Renal cortical epithelial cell (primary cell): ENCODE measurements around the gene WFDC1. TPM values are rescaled to one million over a fixed set of nuclear protein-coding genes. Genes with fewer than 3 reads are reported as not detected.
A peak's percentile ranks its signal among the peaks of the same experiment; 100 is the strongest.

Experiments used
- DNase-seq: peaks from one replicate; pipeline ENCODE4 v3.0.0-alpha.2; 2011; ENCODE audit warnings: low read depth
- total RNA-seq: library from RNA; depleted of rRNA; stranded (reverse); fragments of >200 nt; gene quantifications from 2 replicates; pipeline ENCODE4 v1.2.3, GENCODE V29; 2014

WFDC1 gene
- total RNA-seq, 1 donor from 2014 or later: 0.05 TPM

- no peak for DNase-seq
These were observed 57.0 kb downstream of the WFDC1 start for GRCh38 chr16:84351630-84352029.

DNA sequence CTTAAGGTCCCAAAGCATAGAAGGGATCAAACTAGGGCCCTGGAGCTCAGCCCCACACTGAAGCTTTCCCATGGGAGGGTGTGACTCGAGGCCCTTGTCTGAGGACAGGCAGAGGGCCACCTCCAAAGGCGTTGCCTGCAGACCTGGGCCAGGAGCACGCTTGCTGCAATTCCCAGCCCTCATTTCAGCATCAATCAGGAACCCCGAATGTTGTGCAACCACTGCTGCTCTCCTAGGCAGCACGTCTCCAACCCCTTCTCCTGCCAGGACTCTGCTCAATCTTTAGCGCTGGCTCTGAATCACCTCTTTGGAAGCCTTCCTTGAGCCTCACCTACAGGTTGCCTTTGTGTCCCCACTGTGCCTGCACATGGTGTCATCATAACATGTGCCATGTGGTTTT, 59.6 kb downstream of the WFDC1 start:
- DNase-seq: no peak

DNA sequence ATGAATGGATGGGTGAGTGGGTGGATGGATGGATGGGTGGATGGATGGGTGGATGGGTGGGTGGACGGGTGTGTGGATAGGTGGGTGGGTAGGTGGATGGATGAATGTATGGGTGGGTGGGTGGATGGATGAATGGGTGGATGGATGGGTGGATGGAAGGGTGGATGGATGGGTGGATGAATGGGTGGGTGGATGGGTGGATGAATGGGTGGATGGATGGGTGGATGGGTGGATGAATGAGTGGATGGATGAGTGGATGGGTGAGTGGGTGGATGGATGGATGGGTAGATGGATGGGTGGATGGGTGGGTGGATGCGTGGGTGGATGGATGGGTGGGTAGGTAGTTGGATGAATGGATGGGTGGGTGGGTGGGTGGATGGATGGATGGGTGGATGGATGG, 60.5 kb downstream of the WFDC1 start:
- no peak for DNase-seq

- DNase-seq: no peak
These were observed 61.5 kb downstream of the WFDC1 start for GRCh38 chr16:84356176-84356575.

- DNase-seq: no peak
These were observed 62.0 kb downstream of the WFDC1 start for GRCh38 chr16:84356591-84357116.

GRCh38 chr16:84357191-84357651, 62.5 kb downstream of the WFDC1 start:
- peak; percentile 73 for DNase-seq

DNA sequence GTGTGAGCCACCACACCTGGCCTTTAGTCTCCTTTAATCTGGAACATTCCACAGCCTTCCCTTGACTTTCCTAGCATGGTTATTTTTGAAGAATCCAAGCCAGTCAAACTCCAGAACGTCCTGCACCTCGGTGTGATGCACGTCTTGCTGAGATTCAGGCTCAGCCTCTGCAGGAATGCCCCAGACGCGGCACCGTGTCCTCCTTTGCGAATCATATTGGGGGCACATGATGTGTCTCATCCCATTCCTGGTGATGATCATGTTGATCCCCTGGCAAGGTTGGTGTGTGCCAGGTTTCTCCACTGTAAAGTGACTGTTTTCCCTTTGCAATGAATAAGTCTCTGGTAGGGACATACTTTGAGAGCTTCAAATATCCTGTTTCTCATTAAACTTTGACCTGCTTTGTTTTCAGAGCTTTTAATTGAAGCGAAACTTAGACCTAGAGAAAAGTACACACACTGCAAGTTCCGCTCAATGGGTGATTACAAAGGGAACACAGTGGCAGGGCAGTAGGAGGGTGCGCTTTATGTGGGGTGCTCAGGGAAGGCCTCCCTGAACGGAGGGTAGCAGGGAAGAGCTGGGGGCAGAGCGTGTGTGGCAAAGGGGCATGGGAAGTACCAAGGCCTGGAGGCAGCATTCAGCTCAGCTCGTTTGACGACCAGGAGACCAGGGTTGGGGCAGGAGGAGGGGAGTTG, 64.1 kb downstream of the WFDC1 start:
- DNase-seq: peak; percentile 49

DNA sequence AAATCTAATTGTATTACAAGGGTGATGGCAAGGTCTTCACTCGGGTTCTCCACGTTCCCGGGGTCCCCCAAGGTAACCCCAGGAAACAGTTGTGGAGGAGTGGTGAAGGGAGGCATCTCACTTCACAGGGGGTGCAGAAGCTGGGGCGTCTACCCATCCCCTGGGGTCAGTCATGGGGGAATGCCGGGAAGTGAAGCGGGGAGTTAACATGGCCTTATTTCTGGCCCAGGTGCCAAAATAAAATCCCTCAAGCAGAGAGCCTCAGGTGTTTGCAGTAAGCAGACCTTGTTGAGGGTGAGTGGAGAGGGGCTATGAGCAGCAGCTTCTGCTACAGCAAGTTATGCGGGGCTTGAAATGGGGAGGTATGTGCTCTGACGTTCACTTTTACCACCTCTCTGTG, 64.6 kb downstream of the WFDC1 start:
- no peak for DNase-seq

DNA sequence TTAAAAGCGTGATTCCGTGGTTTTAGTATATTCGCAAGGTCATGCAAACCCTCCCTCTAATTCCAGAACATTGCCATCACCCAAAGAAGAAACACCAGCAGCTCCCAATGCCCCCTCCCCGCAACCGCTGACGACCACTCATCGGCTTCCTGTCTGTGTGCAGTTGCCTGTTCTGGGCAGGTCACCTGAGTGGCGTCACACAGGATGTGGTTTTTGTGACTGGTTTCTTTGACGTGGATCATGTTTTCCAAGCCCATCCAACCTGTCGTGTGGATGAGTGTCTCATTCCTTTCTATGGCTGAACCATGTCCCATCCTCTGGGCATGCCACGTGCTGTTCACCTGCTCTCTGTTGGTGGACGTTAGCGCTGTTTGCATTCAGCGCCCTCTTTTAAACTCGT, 65.5 kb downstream of the WFDC1 start:
- peak; percentile 71 for DNase-seq

GRCh38 chr16:84360748-84361147, 66.1 kb downstream of the WFDC1 start:
- DNase-seq: no peak

- peak; percentile 81 for DNase-seq
These were observed 66.9 kb downstream of the WFDC1 start for GRCh38 chr16:84361546-84361945.

DNA sequence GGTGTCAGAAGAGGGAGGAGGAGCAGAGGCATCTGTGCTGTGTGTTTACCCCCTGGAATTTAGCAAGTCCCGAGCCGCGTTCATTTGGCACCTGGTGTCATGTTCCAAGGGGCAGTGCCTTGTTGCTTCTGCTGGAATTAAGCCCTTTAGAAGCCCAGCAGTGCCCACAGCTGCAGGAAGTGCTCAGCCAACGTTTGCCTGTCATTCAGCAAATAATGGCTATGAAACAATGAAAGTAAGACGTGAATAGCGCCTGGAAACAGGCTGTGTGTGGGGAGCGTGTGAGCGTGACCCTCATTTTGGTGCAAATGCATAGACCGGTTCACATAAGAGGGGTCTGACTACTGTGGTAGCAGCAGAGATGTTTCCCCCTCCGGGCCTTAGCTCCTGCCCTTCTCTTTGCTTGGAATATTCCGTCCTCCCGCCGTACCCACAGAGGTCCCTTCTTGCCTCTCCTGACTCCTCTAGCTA, 67.8 kb downstream of the WFDC1 start:
- DNase-seq: peak; percentile 22

GRCh38 chr16:84366208-84366607, 71.5 kb downstream of the WFDC1 start:
- no peak for DNase-seq

- DNase-seq: no peak
These were observed 72.6 kb downstream of the WFDC1 start for GRCh38 chr16:84367297-84367680.

DNA sequence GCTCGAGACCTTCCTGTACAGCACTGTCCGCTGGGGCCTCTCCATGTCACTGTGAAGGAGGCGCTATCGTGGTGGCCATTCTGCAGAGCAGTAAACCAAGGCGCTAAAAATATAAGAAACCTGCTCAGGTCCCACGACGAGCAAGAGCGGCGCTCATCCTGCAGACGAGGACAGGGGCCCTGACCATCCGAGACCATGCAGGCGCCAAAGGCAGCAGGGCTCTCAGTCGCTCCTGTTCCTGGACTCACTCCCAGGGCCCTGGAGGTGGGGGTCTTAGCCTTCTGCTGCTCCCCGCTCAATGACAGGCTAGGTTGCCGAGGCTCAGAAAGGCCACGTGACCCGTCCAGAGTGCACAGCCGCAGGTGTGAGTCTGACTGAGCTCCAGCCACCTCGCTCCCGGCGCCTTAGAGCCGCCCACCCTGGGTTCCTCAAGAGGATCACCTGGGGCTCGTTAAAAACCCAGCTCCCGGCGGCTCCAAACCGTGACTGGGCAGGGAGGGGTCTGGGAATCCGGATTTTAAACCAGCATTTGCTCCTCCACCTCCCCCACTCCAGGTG, 73.2 kb downstream of the WFDC1 start:
- DNase-seq: no peak

DNA sequence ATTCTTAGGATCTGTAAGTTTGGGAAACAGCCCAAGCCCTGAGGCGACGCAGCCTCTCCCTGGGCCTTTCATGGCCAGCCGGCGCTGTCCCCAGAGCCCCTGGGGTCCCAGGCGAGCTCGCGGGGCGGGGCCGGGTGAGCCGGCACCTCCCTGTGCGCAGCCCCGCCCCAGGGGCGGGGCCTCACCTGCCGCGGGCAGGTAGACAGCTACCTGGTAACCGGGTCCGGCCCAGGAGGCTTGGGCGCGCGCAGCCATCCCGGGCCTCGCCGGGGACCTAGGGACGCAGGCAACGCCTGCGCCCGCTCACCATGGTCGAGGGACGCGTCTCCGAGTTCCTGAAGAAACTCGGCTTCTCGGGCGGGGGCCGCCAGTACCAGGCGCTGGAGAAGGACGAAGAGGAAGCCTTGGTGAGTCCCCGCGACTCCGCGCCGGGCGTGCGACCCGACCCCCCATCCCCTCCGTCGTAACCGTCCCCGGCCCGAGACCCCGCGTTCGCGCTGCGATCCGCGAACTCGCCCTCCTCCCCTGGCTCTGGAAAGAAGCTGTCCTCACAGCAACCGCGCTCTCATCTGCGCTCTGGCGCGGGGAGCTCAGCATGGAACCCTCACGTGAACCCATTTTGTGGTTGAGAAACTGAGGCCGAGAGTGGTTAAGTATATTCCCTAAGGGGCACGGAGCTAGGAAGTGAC, 73.8 kb downstream of the WFDC1 start, which contains the start of gene ATP2C2:
ATP2C2 (plus strand) TSS at position 231 of the 689 bp plus-strand sequence; CDS start at position 309, 78 bp downstream.
- no peak for DNase-seq

DNA sequence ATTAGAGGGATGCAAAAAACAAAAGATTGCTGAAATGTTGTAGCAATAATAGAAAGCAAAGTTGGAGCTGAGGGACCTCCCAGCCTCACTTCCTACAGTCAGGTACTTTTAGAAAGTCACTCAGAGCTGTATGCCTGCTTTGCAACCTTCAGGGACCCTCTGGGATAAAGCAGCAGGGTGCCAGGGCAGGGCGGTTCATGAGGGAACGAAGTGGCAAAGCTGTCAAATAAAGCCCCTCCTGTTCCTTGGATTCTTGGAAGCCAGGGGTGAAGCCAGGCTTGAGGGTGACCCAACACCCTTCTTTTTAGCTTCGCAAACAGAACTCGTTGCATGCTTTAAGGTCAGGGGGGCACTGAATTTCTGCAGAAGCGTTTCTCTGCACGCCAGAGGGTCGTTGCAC, 74.4 kb downstream of the WFDC1 start:
- no peak for DNase-seq

- DNase-seq: no peak
These were observed 75.4 kb downstream of the WFDC1 start for GRCh38 chr16:84369938-84370627.

GRCh38 chr16:84370723-84371552, 76.3 kb downstream of the WFDC1 start:
- DNase-seq: no peak

- no peak for DNase-seq
These were observed 76.8 kb downstream of the WFDC1 start for GRCh38 chr16:84371553-84371865.

DNA sequence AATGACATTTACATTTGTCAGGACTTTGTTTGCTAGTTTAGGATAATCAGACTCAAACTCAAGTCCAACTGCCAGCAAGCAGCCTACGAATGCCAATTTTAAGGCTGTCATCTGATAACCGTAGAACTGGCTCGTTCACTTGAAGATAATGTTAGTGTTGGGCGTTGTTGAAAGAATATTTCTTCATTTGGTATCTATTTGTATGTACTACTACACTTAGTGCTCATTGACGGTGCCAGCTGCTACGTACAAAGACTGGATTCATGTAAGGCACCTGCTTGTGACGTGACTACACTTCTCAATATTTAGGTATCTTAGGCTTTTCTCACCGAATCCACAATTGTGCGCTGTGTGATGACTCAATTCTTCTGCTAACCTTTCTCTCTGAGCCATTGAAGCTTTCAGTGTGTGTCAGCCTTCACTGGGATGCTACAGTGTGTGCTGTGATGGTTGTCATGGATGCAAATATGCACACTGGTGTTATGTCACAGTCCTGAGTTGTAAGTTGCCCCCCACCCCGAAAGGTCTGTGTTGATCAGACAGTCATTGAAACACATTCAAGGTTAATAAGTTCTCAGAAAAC, 79.3 kb downstream of the WFDC1 start:
- DNase-seq: no peak
